Left renal cortex interstitium (tissue), 4 donors: Measurements from ENCODE around the gene PFKM. TPM values are rescaled to one million over a fixed set of nuclear protein-coding genes. Genes with fewer than 3 reads are reported as not detected.
"Not testable (repeated sequence)": the region's sequence is repeated elsewhere in the genome, so short reads cannot be mapped to it uniquely, and the experiment has no call there.

Source experiments
- DNase-seq, 4 donors: peaks; one replicate each; pipeline ENCODE4 v3.0.0-alpha.2; 2013; ENCODE audit warnings: low read depth in 4 of 4, low spot score in 2 of 4, missing footprints in 1 of 4
- polyA plus RNA-seq, 4 donors: library from polyadenylated mRNA; unstranded; fragments of 120-200 nt; gene quantifications; one replicate each; pipeline ENCODE4 v1.2.1, GENCODE V29; 2013; ENCODE audit not compliant: insufficient read length in 4 of 4

Gene PFKM
- polyA plus RNA-seq, 4 donors: 96.7 to 133 (median 114) TPM

DNA sequence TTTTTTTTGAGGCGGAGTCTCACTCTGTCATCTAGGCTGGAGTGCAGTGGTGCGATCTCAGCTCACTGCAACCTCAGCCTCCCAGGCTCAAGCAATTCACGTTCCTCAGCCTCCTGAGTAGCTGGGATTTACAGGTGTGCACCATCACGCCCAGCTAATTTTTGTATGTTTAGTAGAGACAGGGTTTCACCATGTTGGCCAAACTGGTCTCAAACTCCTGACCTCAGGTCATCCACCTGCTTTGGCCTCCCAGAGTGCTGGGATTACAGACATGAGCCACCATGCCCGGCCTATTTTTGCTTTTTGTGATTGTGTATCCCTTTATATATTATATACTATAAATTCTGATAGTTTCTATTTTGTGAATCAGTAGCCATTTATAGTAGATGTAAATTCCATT is 36.6 kb downstream of the PFKM start:
- not testable (repeated sequence) for DNase-seq

DNA sequence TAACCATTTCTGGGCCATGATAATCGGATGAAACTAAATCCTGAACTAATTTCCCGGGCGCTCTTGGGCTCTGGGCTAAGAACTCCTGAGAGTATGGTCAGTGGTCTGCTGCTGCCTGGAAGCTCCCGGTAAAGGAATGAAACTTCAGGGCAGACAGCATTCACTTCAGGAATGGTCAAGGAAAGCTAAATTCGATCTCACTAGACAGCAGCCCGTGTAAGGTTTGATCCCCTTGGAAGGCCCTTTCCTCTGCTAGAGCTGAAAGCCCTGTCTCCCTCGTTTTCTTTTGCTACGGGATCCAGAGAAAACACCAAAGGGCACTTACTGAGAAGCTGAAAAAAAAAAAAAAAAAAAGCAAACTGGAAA is 37.5 kb downstream of the PFKM start:
- no peak for DNase-seq

GRCh38 chr12:48157018-48157888 is 38.1 kb downstream of the PFKM start, which contains the start of gene ASB8:
TSS of gene ASB8 (minus strand) at chr12:48157515. CDS start at chr12:48153496, 4,019 bp downstream.
- DNase-seq: peak; percentile 95 to 97 (median 96)

GRCh38 chr12:48157889-48158370 is 38.8 kb downstream of the PFKM start:
- no peak for DNase-seq

DNA sequence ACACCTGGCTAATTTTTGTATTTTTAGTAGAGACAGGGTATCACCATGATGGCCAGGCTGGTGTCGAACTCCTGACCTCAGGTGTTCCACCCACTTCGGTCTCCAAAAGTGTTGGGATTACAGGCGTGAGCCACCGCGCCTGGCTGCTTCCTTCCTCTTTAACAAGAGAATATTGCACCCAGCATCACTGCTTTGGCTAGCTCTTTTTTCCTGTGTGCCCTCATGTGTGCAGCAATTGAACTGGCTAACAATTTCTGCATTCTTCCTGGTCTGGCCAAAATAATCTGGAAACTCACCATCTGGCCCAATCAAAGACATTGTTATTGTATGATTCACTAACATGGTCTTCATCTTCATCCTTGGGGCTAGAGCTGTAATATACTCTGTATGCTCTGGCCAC is 40.9 kb downstream of the PFKM start:
- no peak for DNase-seq

- DNase-seq: no peak
Observed at GRCh38 chr12:48160807-48161206, 41.6 kb downstream of the PFKM start.

- DNase-seq: no peak
Observed at GRCh38 chr12:48163150-48163747, 44.1 kb downstream of the PFKM start.

GRCh38 chr12:48164451-48164850 is 45.3 kb downstream of the PFKM start:
- no peak for DNase-seq

DNA sequence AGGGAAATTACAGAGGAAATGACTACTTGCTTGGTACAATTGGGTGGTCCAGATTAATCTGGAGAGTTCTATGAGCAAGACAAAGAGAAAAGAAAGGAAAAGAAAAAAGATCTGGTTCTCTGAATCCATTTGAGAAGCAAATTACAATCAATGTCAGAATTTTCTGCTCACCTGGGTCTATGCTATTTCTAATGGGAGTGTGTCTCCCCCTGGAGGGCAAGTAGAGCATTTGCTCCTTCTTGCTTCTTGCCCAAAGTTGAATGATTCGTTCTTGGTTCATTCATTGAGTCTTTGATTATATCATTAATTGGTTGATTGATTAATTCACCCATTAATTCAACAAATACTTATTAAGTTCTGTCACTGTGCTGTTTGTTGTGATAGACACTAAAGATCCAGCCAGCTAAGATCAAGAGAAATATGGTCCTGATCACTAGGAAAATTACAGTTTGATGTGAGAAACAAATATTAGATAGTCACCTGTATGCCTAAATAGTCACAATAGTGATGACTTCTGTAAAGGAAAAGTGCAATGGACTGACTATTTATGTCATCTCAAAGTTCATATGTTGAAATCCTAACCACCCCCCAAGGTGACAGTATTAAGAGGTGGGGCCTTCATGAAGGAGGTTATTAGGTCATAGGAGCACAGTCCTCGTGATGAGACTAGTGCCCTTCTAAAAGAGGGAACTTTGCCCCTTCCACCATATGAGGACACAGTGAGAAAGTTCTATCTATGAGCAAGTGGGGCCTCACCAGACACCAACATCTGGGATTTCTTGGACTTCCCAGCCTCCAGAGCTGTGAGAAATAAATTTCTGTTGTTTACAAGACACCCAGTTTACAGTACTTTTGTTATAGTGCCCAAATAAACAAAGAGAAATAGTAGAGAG is 46.2 kb downstream of the PFKM start:
- DNase-seq: peak in 1 of 4 donors; percentile 53

DNA sequence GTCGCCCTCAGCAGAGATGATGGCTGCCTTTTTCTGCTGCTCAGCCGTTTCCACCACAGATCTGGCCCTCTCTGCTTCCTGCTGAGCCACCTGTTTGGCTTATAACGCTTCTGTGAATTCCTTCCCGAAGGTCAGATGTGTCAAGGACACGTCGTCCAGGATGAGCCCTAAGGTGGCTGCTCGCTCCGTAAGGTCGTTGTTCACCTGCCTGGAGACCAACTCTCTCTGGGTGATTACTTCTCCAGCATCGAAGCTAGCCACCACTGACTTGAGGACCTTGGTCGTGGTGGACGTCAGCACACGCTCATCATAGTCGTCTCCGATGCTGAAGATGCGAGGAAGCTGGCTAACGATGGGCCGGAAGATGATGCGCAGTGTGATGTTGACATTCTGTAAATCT is 49.8 kb downstream of the PFKM start:
- no peak for DNase-seq

GRCh38 chr12:48175613-48176416 is 56.7 kb downstream of the PFKM start:
- no peak for DNase-seq

- DNase-seq: no peak
Observed at GRCh38 chr12:48176417-48176751, 57.2 kb downstream of the PFKM start.

DNA sequence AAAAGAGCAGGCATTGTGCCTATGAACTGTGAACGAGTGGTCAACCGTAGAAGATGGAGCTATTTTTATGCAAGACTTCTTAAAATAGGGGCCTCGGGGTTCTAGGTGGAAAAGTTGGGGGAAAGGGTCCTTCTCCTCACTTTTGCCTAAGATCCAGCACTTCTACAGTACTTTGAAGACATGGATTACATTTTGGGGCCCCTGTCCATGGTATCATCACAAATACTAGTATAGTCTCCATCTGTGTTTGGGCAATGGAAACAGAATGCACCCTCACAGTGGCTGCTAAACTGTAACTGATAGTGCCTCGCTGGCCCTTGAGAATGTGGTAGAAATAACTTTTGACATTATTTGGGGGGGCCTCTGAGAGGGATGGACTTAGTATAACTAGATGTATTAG is 58.8 kb downstream of the PFKM start:
- no peak for DNase-seq

DNA sequence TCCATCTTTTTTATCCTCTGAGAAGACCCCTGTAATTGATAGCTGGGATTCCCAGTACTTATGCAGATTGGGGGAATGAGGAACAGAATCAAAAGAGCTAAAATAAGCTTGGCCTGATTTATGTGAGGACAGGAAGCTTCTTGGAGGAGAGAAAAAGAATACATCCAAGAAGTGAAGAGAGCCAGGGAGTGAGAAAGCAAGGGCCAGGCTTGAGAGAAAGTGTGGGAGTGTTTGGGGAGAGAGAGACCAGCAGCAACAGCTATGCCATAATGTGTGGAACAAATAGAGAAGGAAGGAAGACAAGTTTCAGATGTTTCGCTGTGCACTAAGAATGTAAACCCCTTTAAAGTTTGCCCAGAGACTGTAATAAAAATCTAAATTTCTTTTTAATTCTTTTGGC is 60.3 kb downstream of the PFKM start:
- no peak for DNase-seq

GRCh38 chr12:48180424-48180823 is 61.3 kb downstream of the PFKM start:
- no peak for DNase-seq

DNA sequence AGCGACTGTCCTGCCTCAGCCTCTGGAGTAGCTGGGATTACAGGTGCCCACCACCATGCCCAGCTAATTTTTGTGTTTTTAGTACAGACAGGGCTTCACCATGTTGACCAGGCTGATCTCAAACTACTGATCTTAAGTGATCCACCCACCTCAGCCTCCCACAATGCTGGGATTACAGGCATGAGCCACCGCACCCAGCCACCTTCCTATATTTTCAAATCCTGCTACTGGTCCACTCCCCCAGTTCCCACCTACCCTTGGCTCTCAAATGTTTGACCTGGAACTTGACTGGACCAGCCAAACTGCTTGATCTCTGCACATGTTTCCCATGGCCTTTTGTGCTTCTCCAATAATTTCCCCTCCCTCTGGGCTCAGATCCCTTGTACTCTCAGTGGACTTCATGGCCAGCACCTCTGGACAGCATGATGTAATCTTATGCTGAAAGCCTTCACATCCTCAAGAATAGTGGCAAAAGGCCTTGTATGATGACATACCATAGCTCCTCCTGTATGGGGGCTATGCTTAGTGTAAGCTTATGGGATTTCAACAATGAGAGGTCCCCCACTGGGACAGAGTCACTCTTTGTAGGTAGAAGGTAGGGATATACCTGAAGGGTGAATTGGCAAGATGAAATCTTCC is 61.8 kb downstream of the PFKM start:
- no peak for DNase-seq

- no peak for DNase-seq
Observed at GRCh38 chr12:48182631-48183030, 63.5 kb downstream of the PFKM start.

DNA sequence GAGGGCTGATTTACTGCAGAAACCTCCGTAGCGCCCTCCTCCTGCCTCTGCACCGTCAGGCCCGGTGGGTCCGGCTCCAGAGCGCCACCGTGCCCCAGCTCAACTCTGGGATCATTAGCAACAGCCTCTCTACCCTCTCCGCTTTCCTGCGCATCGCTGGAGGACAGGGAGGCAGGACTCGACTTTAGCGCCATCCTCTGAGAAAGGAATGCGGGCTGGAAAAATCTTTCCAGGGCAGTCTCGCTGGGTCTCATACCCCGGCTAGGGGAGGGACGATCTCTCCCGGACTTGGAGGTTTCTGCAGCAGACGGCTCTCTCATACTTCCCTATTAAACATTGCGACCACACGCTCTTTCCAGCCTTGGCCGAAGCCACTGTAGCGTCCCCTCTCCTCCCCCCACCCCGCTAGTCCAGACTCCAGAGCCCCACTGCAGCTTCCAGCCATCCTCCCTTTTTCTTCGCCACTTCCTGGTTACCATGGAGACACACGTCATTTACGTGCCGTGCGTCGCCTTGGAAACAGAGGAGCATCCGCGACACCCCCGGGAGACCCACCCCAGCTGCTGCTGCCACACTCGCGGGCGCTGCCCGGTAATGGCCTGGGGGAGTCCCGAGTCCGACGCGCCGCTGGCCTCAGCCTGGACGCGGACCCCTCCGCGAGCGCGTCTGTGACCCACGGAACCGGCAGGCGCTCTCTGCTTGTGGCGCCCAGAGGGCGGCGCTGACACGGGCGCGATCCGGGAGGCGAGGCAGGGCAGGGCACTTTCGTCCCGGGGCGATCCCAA is 64.1 kb downstream of the PFKM start, which contains the start of gene CCDC184:
Gene CCDC184, plus strand, starts transcription at position 554 of the 785 bp plus-strand sequence. CDS start 479 bp downstream, outside the sequence.
- peak in 3 of 4 donors; percentile 65 to 71 (median 67) for DNase-seq
